ENCODE measurements around the gene PTGDR2.

- TF ChIP-seq POLR2AphosphoS5 (IDR thresholded peaks at IDR 0.05; ENCODE audit: low read depth, low read length) = no peak
- TF ChIP-seq POLR2A (IDR thresholded peaks at IDR 0.05; ENCODE audit: low read depth, low read length) = no peak
- TF ChIP-seq TAF1 (IDR thresholded peaks at IDR 0.05; ENCODE audit: borderline replicate concordance, low read depth, low read length) = no peak
Measured at GRCh38 chr11:60869451-60869825, 13.7 kb upstream of the PTGDR2 start.
